Astrocyte of the spinal cord (primary cell): Measurements from ENCODE around the gene CLMP.
A peak's percentile ranks its signal among the peaks of the same experiment; 100 is the strongest.

Experiments
- DNase-seq: peaks from one replicate; pipeline ENCODE4 v3.0.0; 2011; ENCODE audit warnings: low read depth, low spot score
- H3K4me3 ChIP-seq: 2 replicates; pipeline ENCODE4 v1.5.1; 2011; ENCODE audit warnings: low read depth, mild to moderate bottlenecking, low read length, moderate library complexity
- CTCF ChIP-seq: IDR thresholded peaks from 2 replicates; pipeline ENCODE4 v1.5.1; 2012; ENCODE audit warnings: low read depth, mild to moderate bottlenecking, low read length, inconsistent platforms
- in situ Hi-C: cut with HindIII; loops from 2 replicates; pipeline ENCODE4 v1.10.0; 2017; ENCODE audit warnings: low sequenced_read_pairs

CLMP gene

GRCh38 chr11:123194337-123195187, 486 bp downstream of the CLMP start:
- peak; percentile 46 for DNase-seq
- TF ChIP-seq CTCF = no peak
- in situ Hi-C loops = no loop called here

GRCh38 chr11:123193742-123194141, 1.3 kb downstream of the CLMP start:
- in situ Hi-C loops = no loop called here
- H3K4me3 ChIP-seq = peak overlapping the region; percentile 72
- TF ChIP-seq CTCF = no peak
- DNase-seq = no peak

More at GRCh38 chr11:123194337-123195187, 486 bp downstream of the CLMP start:
- H3K4me3 ChIP-seq = peak overlapping the region; percentile 72

GRCh38 chr11:123191939-123192338, 3.1 kb downstream of the CLMP start:
- in situ Hi-C loops = no loop called here
- DNase-seq = no peak
- no peak for TF ChIP-seq CTCF
- no peak overlapping the region for H3K4me3 ChIP-seq

- no peak for TF ChIP-seq CTCF
- in situ Hi-C loops = no loop called here
- DNase-seq = no peak
- H3K4me3 ChIP-seq = no peak overlapping the region
Observed at GRCh38 chr11:123190518-123190917, 4.5 kb downstream of the CLMP start.

- in situ Hi-C loops = no loop called here
- TF ChIP-seq CTCF = peak; percentile 9
- peak; percentile 89 for DNase-seq
- H3K4me3 ChIP-seq = peak overlapping the region; percentile 32
Observed at GRCh38 chr11:123188508-123189165, 6.4 kb downstream of the CLMP start.

GRCh38 chr11:123187665-123188507, 7.2 kb downstream of the CLMP start:
- in situ Hi-C loops = no loop called here
- peak overlapping the region; percentile 32 for H3K4me3 ChIP-seq
- no peak for TF ChIP-seq CTCF
- peak; percentile 70 for DNase-seq
